Fibroblast of peridontal ligament (primary cell): Measurements from ENCODE around the gene IFT52.
"Not testable (repeated sequence)": the region's sequence is repeated elsewhere in the genome, so short reads cannot be mapped to it uniquely, and the experiment has no call there.

Experiments
- DNase-seq: peaks from one replicate; pipeline ENCODE4 v3.0.0-alpha.2; 2010; ENCODE audit errors: extremely low read depth

Gene IFT52

GRCh38 chr20:43567477-43567876, 23.3 kb upstream of the IFT52 start:
- DNase-seq: no peak

GRCh38 chr20:43568706-43569105, 22.0 kb upstream of the IFT52 start:
- no peak for DNase-seq

GRCh38 chr20:43569282-43569681, 21.5 kb upstream of the IFT52 start:
- DNase-seq: no peak

GRCh38 chr20:43570496-43570895, 20.2 kb upstream of the IFT52 start:
- no peak for DNase-seq

GRCh38 chr20:43571310-43571709, 19.4 kb upstream of the IFT52 start:
- DNase-seq: no peak

- DNase-seq: no peak
Observed at GRCh38 chr20:43571771-43572170, 19.0 kb upstream of the IFT52 start.

GRCh38 chr20:43572891-43573290, 17.8 kb upstream of the IFT52 start:
- DNase-seq: no peak

GRCh38 chr20:43576108-43576507, 14.6 kb upstream of the IFT52 start:
- no peak for DNase-seq

- no peak for DNase-seq
Observed at GRCh38 chr20:43579861-43580793, 10.6 kb upstream of the IFT52 start.

- DNase-seq: peak; percentile 2
Observed at GRCh38 chr20:43583133-43583864, 7.4 kb upstream of the IFT52 start.

- DNase-seq: peak; percentile 99
Observed at GRCh38 chr20:43583982-43584432, 6.7 kb upstream of the IFT52 start.

GRCh38 chr20:43584448-43585136, 6.1 kb upstream of the IFT52 start:
- peak; percentile 61 for DNase-seq

GRCh38 chr20:43586641-43587040, 4.1 kb upstream of the IFT52 start:
- peak; percentile 10 for DNase-seq

- not testable (repeated sequence) for DNase-seq
Observed at GRCh38 chr20:43588526-43588925, 2.2 kb upstream of the IFT52 start.

GRCh38 chr20:43590036-43590391, 723 bp upstream of the IFT52 start:
- no peak for DNase-seq

- not testable (repeated sequence) for DNase-seq
Observed at GRCh38 chr20:43601960-43602359, 11.2 kb downstream of the IFT52 start.

- no peak for DNase-seq
Observed at GRCh38 chr20:43603124-43603523, 12.4 kb downstream of the IFT52 start.

GRCh38 chr20:43605715-43606114, 15.0 kb downstream of the IFT52 start:
- no peak for DNase-seq

GRCh38 chr20:43607278-43607677, 16.5 kb downstream of the IFT52 start:
- DNase-seq: not testable (repeated sequence)

- DNase-seq: no peak
Observed at GRCh38 chr20:43631598-43631997, 40.9 kb downstream of the IFT52 start.

- DNase-seq: no peak
Observed at GRCh38 chr20:43636429-43636828, 45.7 kb downstream of the IFT52 start.

GRCh38 chr20:43642548-43642947, 51.8 kb downstream of the IFT52 start:
- DNase-seq: no peak
